ENCODE measurements around the gene UBE2K.

UBE2K gene

GRCh38 chr4:39664828-39665731 is 32.9 kb upstream of the UBE2K start:
- peak; percentile 69 for ATAC-seq
- no peak for TF ChIP-seq ZFP30 (CRISPR knock-in tag; IDR thresholded peaks at IDR 0.05)
- no peak for TF ChIP-seq PPARA (CRISPR knock-in tag; IDR thresholded peaks at IDR 0.05; ENCODE audit: borderline replicate concordance)
- no peak for TF ChIP-seq ZNF70 (CRISPR knock-in tag; IDR thresholded peaks at IDR 0.05)
- TF ChIP-seq ZNF8 (CRISPR knock-in tag; IDR thresholded peaks at IDR 0.05), result no peak
- TF ChIP-seq SNAI2 (CRISPR knock-in tag; IDR thresholded peaks at IDR 0.05), result no peak
- no peak for TF ChIP-seq TOX (CRISPR knock-in tag; IDR thresholded peaks at IDR 0.05; ENCODE audit: borderline replicate concordance)
- TF ChIP-seq CREB5 (CRISPR knock-in tag; IDR thresholded peaks at IDR 0.05; ENCODE audit: low read depth), result no peak
- TF ChIP-seq ESRRG (CRISPR knock-in tag; IDR thresholded peaks at IDR 0.05), result no peak
- TF ChIP-seq PATZ1 (CRISPR knock-in tag; IDR thresholded peaks at IDR 0.05; ENCODE audit: borderline replicate concordance), result no peak
- TF ChIP-seq POU6F1 (CRISPR knock-in tag; IDR thresholded peaks at IDR 0.05; ENCODE audit: borderline replicate concordance, low read depth), result no peak
- TF ChIP-seq ZC3H10 (CRISPR knock-in tag; IDR thresholded peaks at IDR 0.05), result no peak
- TF ChIP-seq ZNF565 (CRISPR knock-in tag; conservative IDR thresholded peaks at IDR 0.05; ENCODE audit: low read depth), result no peak
- no peak for TF ChIP-seq BACH2 (CRISPR knock-in tag; IDR thresholded peaks at IDR 0.05; ENCODE audit: borderline replicate concordance)
- TF ChIP-seq TCF4 (CRISPR knock-in tag; IDR thresholded peaks at IDR 0.05; ENCODE audit: borderline replicate concordance), result no peak
- no peak for TF ChIP-seq CSDC2 (CRISPR knock-in tag; IDR thresholded peaks at IDR 0.05)

GRCh38 chr4:39667706-39668105 is 30.2 kb upstream of the UBE2K start:
- TF ChIP-seq PPARA (CRISPR knock-in tag; IDR thresholded peaks at IDR 0.05; ENCODE audit: borderline replicate concordance) (no peak), TOX (CRISPR knock-in tag; IDR thresholded peaks at IDR 0.05; ENCODE audit: borderline replicate concordance) (no peak), PATZ1 (CRISPR knock-in tag; IDR thresholded peaks at IDR 0.05; ENCODE audit: borderline replicate concordance) (no peak), BACH2 (CRISPR knock-in tag; IDR thresholded peaks at IDR 0.05; ENCODE audit: borderline replicate concordance) (no peak), ZFP3 (CRISPR knock-in tag; IDR thresholded peaks at IDR 0.05) (no peak), ZFP30 (CRISPR knock-in tag; IDR thresholded peaks at IDR 0.05) (no peak), TSHZ2 (CRISPR knock-in tag; IDR thresholded peaks at IDR 0.05) (no peak), GLIS3 (CRISPR knock-in tag; IDR thresholded peaks at IDR 0.05) (no peak), ESRRG (CRISPR knock-in tag; IDR thresholded peaks at IDR 0.05) (no peak), CSRNP3 (CRISPR knock-in tag; IDR thresholded peaks at IDR 0.05) (no peak), OSR1 (CRISPR knock-in tag; IDR thresholded peaks at IDR 0.05) (no peak), TCF4 (CRISPR knock-in tag; IDR thresholded peaks at IDR 0.05; ENCODE audit: borderline replicate concordance) (no peak), ZNF8 (CRISPR knock-in tag; IDR thresholded peaks at IDR 0.05) (no peak), SNAI2 (CRISPR knock-in tag; IDR thresholded peaks at IDR 0.05) (no peak), CSDC2 (CRISPR knock-in tag; IDR thresholded peaks at IDR 0.05) (no peak), CREB5 (CRISPR knock-in tag; IDR thresholded peaks at IDR 0.05; ENCODE audit: low read depth) (no peak)
- ATAC-seq, result no peak
